GM21360 (cell line): Measurements from ENCODE around the gene ANKRD13C.
"Not testable (repeated sequence)": the region's sequence is repeated elsewhere in the genome, so short reads cannot be mapped to it uniquely, and the experiment has no call there.

Source experiments
- ATAC-seq: cut with Tn5 transposase; IDR thresholded peaks from one replicate; pipeline ENCODE4 v1.9.1; 2021; ENCODE audit warnings: mild to moderate bottlenecking, moderate library complexity; ENCODE audit not compliant: unreplicated experiment

Gene ANKRD13C

GRCh38 chr1:70354332-70355110 is at the start of gene ANKRD13C:
ANKRD13C (minus strand) TSS chr1:70354722; CDS start chr1:70354408, 314 bp downstream.
- ATAC-seq: peak; percentile 90

- ATAC-seq: no peak
Measured at GRCh38 chr1:70403759-70404158, 49.2 kb upstream of the ANKRD13C start.

GRCh38 chr1:70401974-70402373 is 47.5 kb upstream of the ANKRD13C start:
- no peak for ATAC-seq

DNA sequence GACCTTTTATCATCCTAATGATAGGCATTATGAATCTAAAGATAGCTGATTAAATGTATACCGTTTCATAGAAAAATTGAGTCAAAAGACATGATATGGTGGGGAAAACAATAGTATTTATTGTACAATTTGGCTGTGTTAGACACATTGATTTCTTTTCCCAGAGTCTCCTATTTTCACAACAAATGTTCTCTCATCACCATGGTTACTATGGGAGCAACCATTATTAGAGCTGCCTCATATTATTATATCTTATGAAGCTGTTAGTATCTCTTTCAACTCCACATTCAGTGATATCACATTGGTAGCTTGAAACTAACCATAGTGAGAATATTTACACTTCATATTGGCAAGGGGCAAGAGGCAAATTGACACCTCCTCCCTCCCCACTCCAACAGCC is 45.8 kb upstream of the ANKRD13C start:
- ATAC-seq: no peak

DNA sequence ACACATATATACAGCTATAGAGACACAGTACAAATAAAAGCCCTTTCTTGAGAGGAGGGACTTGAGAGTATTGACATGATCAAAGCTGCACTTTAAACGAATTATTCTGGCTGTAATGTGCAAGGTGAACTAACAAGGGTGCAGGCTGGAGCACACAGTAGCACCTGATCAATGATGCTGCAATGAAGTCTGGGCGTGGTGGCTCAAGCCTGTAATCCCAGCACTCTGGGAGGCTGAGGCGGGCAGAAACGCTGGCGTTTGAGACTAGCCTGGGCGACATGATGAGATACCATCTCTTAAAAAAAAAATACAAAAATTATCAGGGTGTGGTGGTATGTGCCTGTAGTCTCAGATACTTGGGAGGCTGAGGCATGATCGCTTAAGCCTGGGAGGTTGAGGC is 42.5 kb upstream of the ANKRD13C start:
- no peak for ATAC-seq

DNA sequence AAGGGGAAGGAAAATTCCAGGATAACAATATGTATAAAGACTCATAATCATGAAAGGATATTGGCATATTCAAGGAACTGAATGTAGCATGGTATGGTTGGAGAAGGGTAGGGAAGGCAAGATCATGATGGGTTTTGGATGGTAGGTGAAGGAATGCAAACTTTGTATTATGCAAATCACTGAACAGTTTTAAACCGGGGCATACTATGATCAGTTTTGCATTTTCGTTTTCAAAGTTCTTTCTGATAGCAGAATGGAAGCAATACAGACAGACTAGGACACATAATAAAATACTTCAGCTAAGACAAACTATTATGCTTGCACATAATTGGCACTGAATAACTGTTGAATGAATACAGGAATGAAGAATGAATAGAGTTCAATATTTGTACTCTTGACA is 42.1 kb upstream of the ANKRD13C start:
- no peak for ATAC-seq

- ATAC-seq: no peak
Measured at GRCh38 chr1:70392626-70393025, 38.1 kb upstream of the ANKRD13C start.

DNA sequence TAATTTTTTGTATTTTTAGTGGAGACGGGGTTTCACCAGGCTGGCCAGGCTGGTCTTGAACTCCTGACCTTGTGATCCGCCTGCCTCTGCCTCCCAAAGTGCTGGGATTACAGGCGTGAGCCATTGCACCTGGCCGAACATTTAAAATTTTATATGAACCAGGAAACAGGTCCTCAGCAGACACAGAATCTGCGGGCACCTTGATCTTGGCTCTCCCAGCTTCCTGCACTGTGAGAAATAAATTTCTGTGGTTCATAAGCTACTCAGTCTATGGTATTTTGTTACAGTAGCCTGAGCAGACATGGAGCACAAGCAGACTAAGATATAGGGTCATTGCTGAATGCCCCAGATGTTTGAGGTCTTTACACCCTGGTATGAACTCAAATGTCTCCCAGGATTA is 33.0 kb upstream of the ANKRD13C start:
- no peak for ATAC-seq

GRCh38 chr1:70386121-70386520 is 31.6 kb upstream of the ANKRD13C start:
- no peak for ATAC-seq

DNA sequence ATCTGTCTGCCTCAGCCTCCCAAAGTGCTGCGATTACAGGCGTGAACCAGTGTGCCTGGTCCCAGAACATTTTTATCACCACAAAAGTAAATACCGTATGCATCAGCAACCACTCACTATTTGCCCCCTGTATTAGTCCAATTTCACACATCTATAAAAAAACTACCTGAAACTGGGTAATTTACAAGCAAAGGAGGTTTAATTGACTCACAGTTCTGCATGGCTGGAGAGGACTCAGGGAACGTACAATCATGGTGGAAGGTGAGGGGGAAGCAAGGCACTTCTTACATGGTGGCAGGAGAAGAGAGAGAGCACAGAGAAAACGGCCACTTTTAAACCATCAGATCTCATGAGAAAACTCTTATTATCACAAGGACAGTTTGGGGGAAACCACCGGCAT is 31.0 kb upstream of the ANKRD13C start:
- ATAC-seq: no peak

- ATAC-seq: no peak
Measured at GRCh38 chr1:70384542-70384941, 30.0 kb upstream of the ANKRD13C start.

GRCh38 chr1:70383483-70383882 is 29.0 kb upstream of the ANKRD13C start:
- no peak for ATAC-seq

GRCh38 chr1:70382682-70383081 is 28.2 kb upstream of the ANKRD13C start:
- ATAC-seq: peak; percentile 69

GRCh38 chr1:70376196-70376595 is 21.7 kb upstream of the ANKRD13C start:
- no peak for ATAC-seq

- not testable (repeated sequence) for ATAC-seq
Measured at GRCh38 chr1:70373580-70373979, 19.1 kb upstream of the ANKRD13C start.

DNA sequence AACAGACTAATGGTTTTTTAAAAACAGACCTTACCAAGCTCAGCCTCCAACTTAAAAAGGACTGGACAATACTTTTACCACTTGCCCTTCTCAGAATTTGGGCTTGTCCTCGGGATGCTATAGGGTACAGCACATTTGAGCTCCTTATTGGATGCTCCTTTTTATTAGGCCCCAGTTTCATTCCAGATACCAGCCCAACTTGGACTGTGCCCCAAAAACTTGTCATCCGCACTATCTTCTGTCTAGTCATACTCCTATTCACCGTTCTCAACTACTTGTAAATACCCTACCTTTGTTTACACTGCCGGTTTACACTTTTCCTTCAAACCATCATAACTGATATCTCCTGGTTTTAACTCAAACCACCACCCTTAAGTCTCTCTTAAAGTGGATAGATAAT is 17.9 kb upstream of the ANKRD13C start:
- no peak for ATAC-seq

GRCh38 chr1:70371586-70371985 is 17.1 kb upstream of the ANKRD13C start:
- ATAC-seq: not testable (repeated sequence)

DNA sequence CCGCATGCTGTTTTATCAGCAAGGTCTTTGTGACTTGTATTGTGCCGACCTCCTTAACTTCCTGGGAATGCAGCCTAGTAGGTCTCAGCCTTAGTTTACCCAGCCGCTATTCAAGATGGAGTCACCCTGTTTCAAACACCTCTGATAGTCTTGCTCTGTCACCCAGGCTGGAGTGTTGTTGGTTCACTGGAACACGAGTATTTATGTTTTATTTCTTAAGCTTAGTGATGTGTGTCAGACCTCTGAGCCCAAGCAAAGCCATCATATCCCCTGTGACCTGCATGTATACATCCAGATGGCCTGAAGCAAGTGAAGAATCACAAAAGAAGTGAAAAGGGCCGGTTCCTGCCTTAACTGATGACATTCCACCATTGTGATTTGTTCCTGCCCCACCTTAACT is 12.9 kb upstream of the ANKRD13C start:
- not testable (repeated sequence) for ATAC-seq

DNA sequence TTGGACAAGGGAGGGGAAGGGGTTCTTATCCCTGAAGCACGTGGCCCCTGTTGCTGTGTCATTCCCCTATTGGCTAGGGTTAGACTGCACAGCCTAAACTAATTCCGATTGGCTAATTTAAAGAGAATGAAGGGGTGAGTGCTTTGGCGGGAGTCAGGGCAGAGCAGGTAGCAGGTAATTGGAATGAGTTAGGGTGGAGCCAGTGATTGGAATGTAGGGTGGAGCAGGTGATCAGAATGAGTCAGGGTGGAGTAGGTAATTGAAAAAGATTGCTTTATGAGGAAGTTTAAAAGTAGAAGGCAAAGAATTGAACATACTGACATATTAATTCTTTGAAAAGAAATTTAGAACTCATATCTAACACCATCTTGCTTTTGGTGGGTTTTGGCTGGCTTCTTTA is 12.5 kb upstream of the ANKRD13C start:
- not testable (repeated sequence) for ATAC-seq

- not testable (repeated sequence) for ATAC-seq
Measured at GRCh38 chr1:70366425-70366952, 12.0 kb upstream of the ANKRD13C start.

DNA sequence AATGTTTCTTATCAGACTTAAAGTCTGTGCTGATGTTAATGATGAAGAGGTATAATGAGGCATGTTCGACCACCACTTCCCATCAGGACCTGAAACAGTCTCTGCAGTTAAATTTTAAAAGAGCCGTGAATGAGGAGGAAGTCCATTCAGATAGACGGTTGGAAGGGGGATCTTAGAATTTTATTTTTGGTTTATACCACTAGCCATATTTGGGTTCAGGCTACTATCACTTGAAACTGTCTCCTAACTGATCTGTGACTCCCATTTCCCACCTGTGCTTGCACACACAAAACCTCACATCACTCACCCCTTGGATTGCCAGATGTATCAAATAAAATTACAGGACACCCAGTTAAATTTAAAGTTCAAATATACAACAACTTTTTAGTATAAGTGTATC is 9.9 kb upstream of the ANKRD13C start:
- no peak for ATAC-seq

- ATAC-seq: no peak
Measured at GRCh38 chr1:70361727-70362398, 7.3 kb upstream of the ANKRD13C start.
